ENCODE results near the gene RNF224.

RNF224 gene

DNA sequence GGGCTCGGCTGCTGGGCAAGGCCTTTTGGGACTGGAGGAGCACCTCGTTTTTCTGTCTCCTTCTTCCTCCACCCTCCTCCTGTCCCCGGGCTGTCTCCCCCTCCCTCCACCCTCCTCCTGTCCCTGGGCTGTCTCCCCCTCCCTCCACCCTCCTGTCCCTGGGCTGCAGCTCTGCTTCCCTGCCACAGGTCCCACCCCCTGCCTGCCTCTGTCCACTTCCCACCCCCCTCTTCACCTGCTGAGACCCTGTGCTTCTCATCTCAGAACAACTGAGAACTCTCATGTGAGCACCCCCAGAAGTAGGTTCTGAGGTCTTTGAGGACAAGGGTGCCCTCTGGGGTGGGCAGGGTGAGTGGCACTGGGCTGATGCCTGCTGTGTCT, 44.4 kb downstream of the RNF224 start:
- no peak overlapping the region for H3K9ac ChIP-seq (ENCODE audit: low read depth, low read length)

DNA sequence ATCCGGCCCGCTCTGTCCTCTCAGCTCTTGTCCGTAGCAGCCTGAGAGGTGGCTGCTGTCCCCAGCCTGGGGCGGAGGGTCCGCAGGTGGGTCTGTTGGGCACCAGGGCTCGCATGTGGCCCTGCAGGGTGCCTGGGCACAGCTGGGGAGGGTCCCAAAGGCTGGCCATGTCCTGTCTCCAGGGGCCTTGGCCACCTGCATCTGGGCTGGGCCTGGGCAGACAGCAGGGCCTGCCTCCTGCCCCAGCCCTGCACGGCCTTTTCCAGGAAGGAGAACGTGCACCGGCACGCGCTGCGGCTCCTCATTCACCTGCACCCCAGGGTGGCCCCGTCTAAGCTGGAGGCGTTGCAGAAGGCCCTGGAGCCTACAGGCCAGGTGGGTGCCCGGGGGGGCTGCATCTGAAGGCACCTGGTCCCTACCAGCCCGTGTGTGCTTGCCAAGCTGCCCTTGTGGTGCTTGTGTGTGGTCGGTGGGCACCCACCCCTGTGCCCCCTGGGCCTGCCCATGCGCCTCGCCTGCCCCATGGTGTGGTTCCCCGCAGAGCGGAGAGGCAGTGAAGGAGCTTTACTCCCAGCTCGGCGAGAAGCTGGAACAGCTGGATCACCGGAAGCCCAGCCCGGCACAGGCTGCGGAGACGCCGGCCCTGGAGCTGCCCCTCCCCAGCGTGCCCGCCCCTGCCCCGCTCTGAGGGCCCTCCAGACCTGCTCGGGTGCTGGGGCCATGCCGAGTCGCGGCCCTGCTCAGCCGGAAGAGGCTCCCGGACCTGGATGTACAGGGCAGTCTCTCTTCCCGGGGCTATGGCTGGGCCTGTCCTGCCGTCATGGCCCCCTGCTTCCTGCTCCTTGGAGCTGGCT, 45.2 kb downstream of the RNF224 start:
- Histone ChIP-seq H3K4me1 (ENCODE audit: insufficient read depth, low read length) (peaks cover 14% of the 10 kb centered on the region), H3K4me3 (ENCODE audit: low read length) (no peak overlapping the region), H3K9me3 (ENCODE audit: insufficient read depth, low read depth, low read length) (no peaks in the 10 kb centered on the region), H3K9ac (ENCODE audit: low read depth, low read length) (no peak overlapping the region), H3K36me3 (ENCODE audit: insufficient read depth, low read depth, low read length) (peaks cover 24% of the 10 kb centered on the region), H3K27me3 (ENCODE audit: insufficient read depth, low read length) (no peaks in the 10 kb centered on the region; the same call in 1 of the 2 replicates), H3K27ac (ENCODE audit: low read length) (no peak overlapping the region)

More for the DNA sequence above, 44.4 kb downstream of the RNF224 start:
- peaks cover 7% of the 10 kb centered on the region for H3K4me1 ChIP-seq (ENCODE audit: insufficient read depth, low read length)
- no peak overlapping the region for H3K4me3 ChIP-seq (ENCODE audit: low read length)
- no peaks in the 10 kb centered on the region for H3K9me3 ChIP-seq (ENCODE audit: insufficient read depth, low read depth, low read length)
- H3K27me3 ChIP-seq (ENCODE audit: insufficient read depth, low read length): no peaks in the 10 kb centered on the region
- no peak overlapping the region for H3K27ac ChIP-seq (ENCODE audit: low read length)
- peaks cover 26% of the 10 kb centered on the region for H3K36me3 ChIP-seq (ENCODE audit: insufficient read depth, low read depth, low read length)

DNA sequence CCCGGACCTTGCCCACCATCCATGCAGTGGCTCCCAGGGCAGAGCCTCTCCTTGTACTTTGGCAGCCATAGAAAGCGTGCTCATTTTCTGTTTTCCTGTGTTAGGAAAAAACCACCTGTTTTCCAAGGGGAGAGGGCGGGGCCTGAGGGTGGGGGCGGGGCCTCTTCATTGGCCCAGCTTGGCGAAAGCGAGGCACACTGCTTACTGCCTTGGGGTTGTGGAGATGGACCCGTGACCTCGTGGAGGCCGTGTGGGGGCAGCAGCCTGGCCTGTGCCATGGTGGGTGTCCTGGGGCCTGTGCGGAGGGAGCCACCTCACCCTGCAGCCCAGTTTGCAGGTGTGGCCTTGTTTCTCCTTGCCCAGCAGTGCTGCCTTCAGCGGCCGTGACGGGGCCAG, 45.8 kb downstream of the RNF224 start:
- H3K9ac ChIP-seq (ENCODE audit: low read depth, low read length): no peak overlapping the region
- no peak overlapping the region for H3K27ac ChIP-seq (ENCODE audit: low read length)
- H3K4me1 ChIP-seq (ENCODE audit: insufficient read depth, low read length): peaks cover 14% of the 10 kb centered on the region
- peaks cover 6% of the 10 kb centered on the region; the same call in 1 of the 2 replicates for H3K27me3 ChIP-seq (ENCODE audit: insufficient read depth, low read length)
- no peaks in the 10 kb centered on the region for H3K9me3 ChIP-seq (ENCODE audit: insufficient read depth, low read depth, low read length)
- no peak overlapping the region for H3K4me3 ChIP-seq (ENCODE audit: low read length)
- H3K36me3 ChIP-seq (ENCODE audit: insufficient read depth, low read depth, low read length): peaks cover 24% of the 10 kb centered on the region

- H3K36me3 ChIP-seq (ENCODE audit: insufficient read depth, low read depth, low read length): peaks cover 21% of the 10 kb centered on the region
- no peak overlapping the region for H3K9ac ChIP-seq (ENCODE audit: low read depth, low read length)
- peaks cover 12% of the 10 kb centered on the region; the same call in 1 of the 2 replicates for H3K27me3 ChIP-seq (ENCODE audit: insufficient read depth, low read length)
- peaks cover 14% of the 10 kb centered on the region for H3K4me1 ChIP-seq (ENCODE audit: insufficient read depth, low read length)
- H3K9me3 ChIP-seq (ENCODE audit: insufficient read depth, low read depth, low read length): no peaks in the 10 kb centered on the region
- no peak overlapping the region for H3K27ac ChIP-seq (ENCODE audit: low read length)
- H3K4me3 ChIP-seq (ENCODE audit: low read length): no peak overlapping the region
Observed at GRCh38 chr9:137273611-137274320, 46.5 kb downstream of the RNF224 start.

DNA sequence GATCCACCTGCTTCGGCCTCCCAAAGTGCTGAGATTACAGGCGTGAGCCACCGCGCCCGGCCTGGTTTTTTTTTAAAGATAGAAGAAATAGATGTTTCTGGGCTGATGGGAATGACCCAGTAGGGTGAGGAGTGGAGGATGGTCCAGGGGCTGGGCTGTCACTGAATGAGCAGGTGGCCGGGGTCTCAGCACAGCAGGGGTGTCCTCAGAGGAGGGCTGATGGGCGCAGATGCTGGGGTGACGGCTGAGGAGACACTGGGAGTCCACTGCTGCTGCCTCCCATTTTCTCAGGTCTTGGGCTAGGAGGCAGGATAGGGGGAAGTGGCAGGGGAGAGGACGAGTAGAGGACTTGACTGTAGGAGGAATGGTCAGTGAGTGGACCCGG, 47.9 kb downstream of the RNF224 start:
- Histone ChIP-seq H3K4me3 (ENCODE audit: low read length) (no peak overlapping the region), H3K27ac (ENCODE audit: low read length) (no peak overlapping the region), H3K36me3 (ENCODE audit: insufficient read depth, low read depth, low read length) (peaks cover 12% of the 10 kb centered on the region), H3K9me3 (ENCODE audit: insufficient read depth, low read depth, low read length) (no peaks in the 10 kb centered on the region), H3K4me1 (ENCODE audit: insufficient read depth, low read length) (peaks cover 14% of the 10 kb centered on the region), H3K27me3 (ENCODE audit: insufficient read depth, low read length) (peaks cover 27% of the 10 kb centered on the region; the same call in 1 of the 2 replicates), H3K9ac (ENCODE audit: low read depth, low read length) (no peak overlapping the region)

GRCh38 chr9:137275588-137276472, 48.5 kb downstream of the RNF224 start:
- peak overlapping the region; percentile 84 for H3K27ac ChIP-seq (ENCODE audit: low read length)

GRCh38 chr9:137276473-137277328, 49.4 kb downstream of the RNF224 start:
- peak overlapping the region; percentile 84 for H3K27ac ChIP-seq (ENCODE audit: low read length)
- H3K36me3 ChIP-seq (ENCODE audit: insufficient read depth, low read depth, low read length): peaks cover 7% of the 10 kb centered on the region
- H3K9me3 ChIP-seq (ENCODE audit: insufficient read depth, low read depth, low read length): no peaks in the 10 kb centered on the region
- H3K4me3 ChIP-seq (ENCODE audit: low read length): peak overlapping the region; percentile 63; the same call in 1 of the 2 replicates
- peaks cover 40% of the 10 kb centered on the region; the same call in 1 of the 2 replicates for H3K27me3 ChIP-seq (ENCODE audit: insufficient read depth, low read length)
- peak overlapping the region; percentile 79; the same call in 1 of the 2 replicates for H3K9ac ChIP-seq (ENCODE audit: low read depth, low read length)
- H3K4me1 ChIP-seq (ENCODE audit: insufficient read depth, low read length): peaks cover 14% of the 10 kb centered on the region

More at GRCh38 chr9:137275588-137276472, 48.5 kb downstream of the RNF224 start:
- peaks cover 14% of the 10 kb centered on the region for H3K4me1 ChIP-seq (ENCODE audit: insufficient read depth, low read length)
- no peak overlapping the region for H3K4me3 ChIP-seq (ENCODE audit: low read length)
- H3K9me3 ChIP-seq (ENCODE audit: insufficient read depth, low read depth, low read length): no peaks in the 10 kb centered on the region
- H3K36me3 ChIP-seq (ENCODE audit: insufficient read depth, low read depth, low read length): peaks cover 10% of the 10 kb centered on the region
- peaks cover 32% of the 10 kb centered on the region; the same call in 1 of the 2 replicates for H3K27me3 ChIP-seq (ENCODE audit: insufficient read depth, low read length)
- peak overlapping the region; percentile 79; the same call in 1 of the 2 replicates for H3K9ac ChIP-seq (ENCODE audit: low read depth, low read length)

- Histone ChIP-seq H3K36me3 (ENCODE audit: insufficient read depth, low read depth, low read length) (peaks cover 4% of the 10 kb centered on the region), H3K27me3 (ENCODE audit: insufficient read depth, low read length) (peaks cover 47% of the 10 kb centered on the region; the same call in 1 of the 2 replicates), H3K27ac (ENCODE audit: low read length) (peak within 1 kb of the TSS; percentile 84), H3K4me3 (ENCODE audit: low read length) (peak within 1 kb of the TSS; percentile 63), H3K4me1 (ENCODE audit: insufficient read depth, low read length) (peaks cover 14% of the 10 kb centered on the region), H3K9ac (ENCODE audit: low read depth, low read length) (peak within 1 kb of the TSS; percentile 79; the same call in 1 of the 2 replicates), H3K9me3 (ENCODE audit: insufficient read depth, low read depth, low read length) (no peaks in the 10 kb centered on the region)
Observed at GRCh38 chr9:137277329-137278041, 50.2 kb downstream of the RNF224 start, which contains the start of gene TOR4A. TOR4A (plus strand) TSS chr9:137277726; CDS start chr9:137278690, 964 bp downstream.

DNA sequence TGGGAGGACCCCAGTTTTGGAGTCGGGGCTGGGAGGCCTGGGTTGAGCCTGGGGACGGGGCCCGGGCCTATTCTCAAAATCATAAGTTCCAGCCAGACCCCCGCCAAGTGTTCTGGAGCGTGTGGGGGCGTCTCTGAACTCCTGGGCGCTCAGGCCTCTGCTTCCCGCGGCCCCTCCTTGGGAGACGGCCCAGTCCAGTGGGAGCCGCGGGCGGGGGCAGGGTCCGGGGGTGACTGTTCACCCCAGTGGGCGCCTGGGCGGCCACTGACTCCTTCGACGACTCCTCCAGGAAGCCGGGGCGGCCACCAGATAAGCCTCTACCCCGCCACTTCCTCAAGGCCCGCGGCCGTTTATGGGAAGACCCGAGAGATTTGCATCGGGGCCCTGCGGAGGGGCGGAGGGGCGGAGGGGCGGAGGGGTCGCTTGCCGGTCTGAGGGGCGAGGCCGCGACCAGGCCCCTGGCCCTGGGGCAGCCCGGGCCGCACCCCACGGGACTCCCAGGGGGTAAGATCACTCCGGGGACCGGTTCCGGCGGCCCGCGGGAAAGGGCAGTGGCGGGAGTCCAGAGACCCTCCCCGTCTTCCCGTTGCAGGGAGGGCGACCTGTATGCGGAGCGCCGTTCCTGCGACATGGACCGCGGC, 50.9 kb downstream of the RNF224 start:
- Histone ChIP-seq H3K27ac (ENCODE audit: low read length) (no peak overlapping the region), H3K9ac (ENCODE audit: low read depth, low read length) (peak overlapping the region; percentile 74; the same call in 1 of the 2 replicates), H3K36me3 (ENCODE audit: insufficient read depth, low read depth, low read length) (peaks cover 3% of the 10 kb centered on the region)

More for the DNA sequence above, 50.9 kb downstream of the RNF224 start:
- Histone ChIP-seq H3K9me3 (ENCODE audit: insufficient read depth, low read depth, low read length) (no peaks in the 10 kb centered on the region), H3K4me1 (ENCODE audit: insufficient read depth, low read length) (peaks cover 14% of the 10 kb centered on the region), H3K4me3 (ENCODE audit: low read length) (peak overlapping the region; percentile 63), H3K27me3 (ENCODE audit: insufficient read depth, low read length) (peaks cover 52% of the 10 kb centered on the region; the same call in 1 of the 2 replicates)

Data from iPS-20b (cell line).